HT1080 (cell line): Measurements from ENCODE around the gene GRPEL1. TPM values are rescaled to one million over a fixed set of nuclear protein-coding genes. Genes with fewer than 3 reads are reported as not detected.

Experiments
- DNase-seq: peaks from one replicate; pipeline ENCODE4 v3.0.0-alpha.2; 2015; ENCODE audit warnings: low read depth
- total RNA-seq: library from RNA; depleted of rRNA; stranded (reverse); fragments of >200 nt; shearing (Covaris generic); gene quantifications from 2 replicates; pipeline ENCODE4 v1.2.3, GENCODE V29; 2014; rRNA removed

Gene GRPEL1
- total RNA-seq, 1 experiment from 2014 or later, result 75.6 TPM

DNA sequence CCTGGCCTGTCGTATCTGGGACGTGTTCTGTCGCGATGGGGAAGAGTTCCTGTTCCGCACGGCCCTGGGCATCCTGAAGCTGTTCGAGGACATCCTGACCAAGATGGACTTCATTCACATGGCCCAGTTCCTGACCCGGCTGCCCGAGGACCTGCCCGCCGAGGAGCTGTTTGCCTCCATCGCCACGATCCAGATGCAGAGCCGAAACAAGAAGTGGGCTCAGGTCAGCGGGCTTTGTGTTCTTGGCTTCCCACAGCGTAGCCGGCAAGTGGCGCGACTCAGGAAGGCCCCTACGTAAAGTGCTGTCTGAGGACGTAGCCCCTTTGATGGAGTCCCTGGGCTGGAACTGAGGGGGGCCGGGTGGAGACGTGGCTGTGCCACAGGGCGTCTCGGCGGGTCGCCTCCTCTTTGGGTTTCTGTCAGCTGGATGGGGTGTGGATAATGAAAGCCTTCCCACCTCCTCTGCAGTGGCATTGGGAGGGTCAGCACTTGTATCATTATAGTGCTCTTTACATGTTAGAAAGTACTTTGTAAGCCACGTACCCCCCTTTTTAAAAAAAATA, 42.7 kb downstream of the GRPEL1 start:
- DNase-seq, result no peak

DNA sequence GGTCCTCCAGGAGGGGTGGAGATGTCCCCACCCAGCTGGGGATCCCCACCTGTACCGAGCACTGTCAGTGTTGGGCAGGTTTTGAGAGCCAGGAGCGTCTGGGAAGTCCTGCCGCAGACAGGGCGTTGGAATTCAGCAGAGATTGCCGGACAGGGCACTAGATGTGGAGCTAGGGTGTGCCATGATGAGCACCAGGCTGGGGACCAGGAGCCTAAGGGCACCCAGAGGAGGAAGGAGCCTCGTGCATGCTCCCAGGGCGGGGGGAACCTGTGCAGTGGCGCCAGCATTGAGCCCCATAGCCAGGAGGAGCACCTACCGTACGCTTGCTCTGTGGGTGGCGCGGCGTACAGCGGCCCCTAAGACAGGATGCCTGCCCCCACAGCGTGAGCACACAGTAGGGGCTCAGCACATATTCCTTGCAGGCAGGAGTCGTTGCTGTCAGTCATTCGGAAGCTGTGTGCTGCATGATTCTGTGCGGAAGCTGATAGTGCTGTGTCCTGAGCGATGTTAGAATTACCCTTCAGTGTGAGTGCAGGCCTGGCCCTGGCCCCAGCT, 43.5 kb downstream of the GRPEL1 start:
- no peak for DNase-seq

DNA sequence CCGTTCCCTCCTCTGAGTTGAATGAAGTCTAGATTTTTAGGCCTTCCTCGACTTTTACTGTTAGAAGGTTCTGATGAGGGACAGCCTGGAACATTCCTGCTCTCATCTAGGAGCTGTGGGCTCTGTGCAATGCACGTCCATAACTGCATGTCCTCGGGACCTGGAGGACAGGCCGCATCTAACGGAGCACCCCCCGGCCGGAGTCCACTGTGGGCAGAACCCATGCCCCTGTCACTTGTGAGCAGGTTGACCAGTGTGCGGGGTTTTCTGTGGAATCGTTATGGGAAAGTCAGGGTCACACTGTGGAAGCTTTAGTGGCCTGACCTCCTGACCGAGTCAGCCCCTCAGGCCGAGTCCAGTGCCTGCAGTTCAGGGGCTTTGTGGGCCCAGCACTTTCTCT, 44.0 kb downstream of the GRPEL1 start:
- no peak for DNase-seq

DNA sequence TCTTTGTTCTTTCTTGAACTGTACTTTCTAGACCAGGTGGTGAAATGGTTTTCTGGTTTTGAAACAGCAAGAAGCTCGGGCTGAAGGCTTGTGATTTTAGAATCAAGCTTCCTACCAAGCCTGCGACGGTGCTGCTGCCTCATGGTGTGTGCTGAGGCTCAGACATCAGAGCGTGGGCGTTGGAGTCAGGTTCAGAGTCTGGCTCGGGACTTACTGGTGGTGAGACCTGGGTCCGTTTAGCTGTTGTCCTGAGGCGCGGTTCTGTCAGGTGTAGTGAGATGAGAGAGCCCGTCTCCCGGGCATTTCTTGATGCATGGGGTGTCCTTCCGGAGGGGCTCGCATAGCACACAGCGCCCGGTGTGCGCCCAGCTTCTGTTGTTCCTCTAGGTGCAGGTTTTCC, 44.4 kb downstream of the GRPEL1 start:
- no peak for DNase-seq

DNA sequence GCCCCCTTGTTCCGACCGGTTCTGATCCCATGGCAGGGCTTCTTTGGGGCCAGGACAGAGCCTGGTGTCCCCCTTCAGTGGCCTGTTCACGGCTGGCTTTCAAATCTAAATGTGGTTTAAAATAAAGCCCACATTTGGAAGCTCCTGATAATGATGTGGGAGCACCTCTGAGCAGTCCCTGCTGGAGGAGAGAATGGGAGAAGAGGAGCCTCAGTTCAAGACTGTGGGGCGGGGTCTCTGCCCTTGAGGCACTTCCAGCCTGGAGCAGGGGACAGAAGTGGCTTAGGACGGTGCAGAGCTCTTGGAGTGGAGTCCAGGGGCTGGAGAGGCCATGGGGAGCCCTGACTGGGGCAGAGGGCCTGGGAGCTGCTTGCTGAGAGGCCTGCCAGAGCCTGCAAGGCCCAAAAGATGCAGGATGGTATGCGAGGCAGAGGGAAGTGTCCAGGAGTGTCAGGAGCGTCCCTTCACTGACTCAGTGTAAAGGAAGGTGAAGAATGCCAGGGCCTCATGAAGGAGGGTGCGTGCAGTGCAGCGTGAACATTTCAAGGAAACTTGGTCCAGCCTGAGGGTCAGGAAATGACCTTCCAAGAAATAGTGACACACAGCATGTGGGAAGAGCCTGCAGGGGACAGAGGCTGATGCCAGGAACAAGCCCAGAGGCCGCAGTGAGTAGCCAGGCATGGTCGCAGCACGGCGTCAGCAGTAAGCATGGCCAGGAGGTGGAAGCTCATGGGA, 45.8 kb downstream of the GRPEL1 start:
- DNase-seq, result peak; percentile 82

DNA sequence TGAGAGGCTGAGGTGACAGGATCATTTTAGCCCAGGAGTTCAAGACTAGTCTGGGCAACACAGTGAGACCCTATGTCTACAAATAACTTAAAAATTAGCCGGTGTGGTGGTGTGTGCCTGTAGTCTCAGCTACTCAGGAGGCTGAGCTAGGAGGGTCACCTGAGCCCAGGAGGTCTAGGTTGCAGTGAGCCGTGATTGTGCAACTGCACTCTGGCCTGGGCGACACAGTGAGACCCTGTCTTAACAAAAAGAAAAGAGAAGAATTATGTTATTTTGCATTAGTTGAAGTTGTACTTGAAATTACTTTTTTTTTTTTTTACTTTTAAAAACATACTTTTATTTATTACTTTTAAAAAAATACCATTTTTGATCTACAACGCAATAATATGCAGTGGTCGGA, 46.5 kb downstream of the GRPEL1 start:
- DNase-seq, result no peak

DNA sequence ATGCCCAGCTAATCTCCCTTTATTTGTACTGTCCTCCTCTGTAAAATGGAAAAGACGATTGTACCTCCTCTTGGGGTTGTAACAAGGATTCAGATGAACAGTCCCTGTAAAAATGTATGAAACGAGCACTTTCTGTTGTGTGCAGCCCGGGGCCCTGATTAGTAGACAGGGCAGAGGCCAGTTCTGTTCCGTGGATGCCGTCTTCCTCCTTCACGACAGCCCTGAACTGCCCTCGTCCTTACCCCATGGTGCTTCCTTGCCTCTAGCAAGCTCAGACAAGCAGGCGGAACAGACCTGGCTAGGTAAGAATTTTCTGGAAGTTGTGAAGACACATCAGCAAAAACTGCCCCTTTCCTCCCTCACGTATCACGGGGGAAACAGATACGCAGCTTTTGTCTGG, 47.0 kb downstream of the GRPEL1 start:
- no peak for DNase-seq

DNA sequence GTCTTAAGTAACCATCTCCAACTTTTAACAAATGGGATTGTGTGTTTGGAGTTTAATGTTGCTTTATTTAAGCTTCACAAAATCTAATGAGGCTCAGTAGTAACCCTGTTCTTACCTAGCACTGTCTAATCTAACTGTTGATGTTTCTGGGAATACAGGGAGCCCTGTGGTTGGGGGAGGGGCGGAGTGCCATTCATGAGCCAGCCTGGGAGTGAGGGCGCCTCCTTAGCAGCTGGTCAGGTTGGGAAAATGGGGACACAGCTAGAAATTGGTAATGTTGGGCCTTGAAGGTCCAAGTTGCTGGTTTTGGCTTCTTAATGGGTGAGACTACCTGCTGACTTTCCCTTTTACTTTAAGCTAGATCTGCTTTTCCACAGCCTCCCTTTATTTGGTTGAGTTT, 47.6 kb downstream of the GRPEL1 start:
- DNase-seq, result no peak

DNA sequence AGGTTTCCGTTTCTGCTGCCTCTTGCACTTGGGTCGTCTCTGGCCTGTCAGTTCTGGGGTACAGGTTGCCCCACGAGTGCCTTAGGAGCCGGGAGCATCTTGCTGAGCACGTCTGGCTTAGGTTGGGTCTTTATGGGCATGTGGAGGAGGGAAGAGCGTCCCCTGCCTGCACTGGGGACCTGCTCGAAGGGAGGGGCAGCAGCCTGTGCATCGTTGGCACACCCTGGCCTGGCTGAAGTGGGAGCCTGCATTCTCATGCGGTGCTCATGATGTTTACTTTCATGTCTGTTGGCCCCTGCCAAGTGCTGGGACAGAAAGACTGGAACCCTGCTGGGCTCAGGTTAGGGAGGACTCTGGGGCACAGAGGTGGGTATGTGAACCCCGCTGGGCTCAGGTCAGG, 48.5 kb downstream of the GRPEL1 start:
- DNase-seq, result no peak

DNA sequence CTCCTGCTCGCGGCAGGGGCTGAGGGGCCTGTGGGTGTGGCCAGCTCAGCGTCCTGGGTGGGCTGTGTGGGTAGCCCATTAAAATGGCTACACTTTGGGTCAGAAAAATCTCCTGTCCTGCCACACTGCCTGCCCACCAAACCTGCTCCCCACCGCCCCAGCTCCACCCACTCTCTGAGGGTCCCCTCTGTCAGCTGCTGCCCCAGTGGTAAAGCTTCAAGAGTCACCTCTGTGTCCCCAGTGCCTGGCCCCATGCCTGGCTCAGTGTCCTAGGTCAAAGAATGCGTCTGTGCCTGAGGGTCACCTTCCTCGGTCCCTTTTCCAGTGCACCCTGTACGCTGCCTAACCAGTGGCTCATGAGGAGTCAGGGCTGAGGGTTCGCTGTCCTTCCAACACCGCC, 49.6 kb downstream of the GRPEL1 start:
- no peak for DNase-seq

DNA sequence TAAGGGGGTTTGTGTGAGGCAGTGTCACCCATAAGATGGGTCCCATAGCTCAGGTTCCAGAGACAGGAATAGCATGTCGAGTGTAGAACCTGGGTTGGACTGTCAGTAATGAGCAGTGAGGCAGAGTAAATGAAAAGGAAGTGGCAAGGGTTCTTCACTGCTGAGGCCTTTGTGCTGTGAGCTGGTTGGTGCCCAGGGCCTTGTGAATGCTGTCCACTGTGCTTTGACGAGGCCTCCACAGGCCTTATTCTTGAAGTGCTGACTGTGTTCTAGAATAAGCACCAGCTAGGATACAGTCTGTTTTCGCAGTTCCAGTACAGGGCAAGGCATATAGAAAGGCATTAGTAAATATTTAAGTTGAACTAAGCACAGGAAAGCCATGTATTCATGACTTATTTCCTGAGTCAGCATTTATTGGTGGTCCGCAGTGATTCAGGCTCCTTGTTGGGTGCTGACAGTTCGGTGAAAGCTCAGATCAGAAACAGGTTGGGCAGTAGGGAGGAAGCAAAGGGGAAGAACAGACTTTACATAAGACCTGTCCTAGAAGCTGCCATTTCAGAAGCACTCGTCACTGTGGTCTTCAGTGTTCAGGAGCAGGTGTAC, 50.3 kb downstream of the GRPEL1 start:
- no peak for DNase-seq

DNA sequence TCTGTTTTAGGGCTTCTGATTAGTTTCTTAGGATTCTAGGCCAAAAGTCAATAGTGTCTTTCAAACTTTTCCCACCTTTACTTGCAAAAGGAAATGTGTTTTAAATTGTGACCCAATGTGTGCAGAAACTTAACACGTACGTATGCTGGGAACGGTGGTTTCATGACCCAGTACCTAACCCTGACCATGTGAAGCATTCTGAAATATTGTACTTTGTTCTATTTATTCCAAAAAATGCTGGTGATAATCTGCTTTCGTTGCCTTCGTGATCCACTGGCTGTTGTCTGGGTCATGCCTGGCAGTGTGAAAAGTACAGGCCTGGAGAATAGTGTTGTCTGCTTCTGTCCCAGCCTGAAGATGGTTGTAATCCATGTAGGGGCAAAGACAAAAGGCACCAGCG, 51.4 kb downstream of the GRPEL1 start:
- no peak for DNase-seq

DNA sequence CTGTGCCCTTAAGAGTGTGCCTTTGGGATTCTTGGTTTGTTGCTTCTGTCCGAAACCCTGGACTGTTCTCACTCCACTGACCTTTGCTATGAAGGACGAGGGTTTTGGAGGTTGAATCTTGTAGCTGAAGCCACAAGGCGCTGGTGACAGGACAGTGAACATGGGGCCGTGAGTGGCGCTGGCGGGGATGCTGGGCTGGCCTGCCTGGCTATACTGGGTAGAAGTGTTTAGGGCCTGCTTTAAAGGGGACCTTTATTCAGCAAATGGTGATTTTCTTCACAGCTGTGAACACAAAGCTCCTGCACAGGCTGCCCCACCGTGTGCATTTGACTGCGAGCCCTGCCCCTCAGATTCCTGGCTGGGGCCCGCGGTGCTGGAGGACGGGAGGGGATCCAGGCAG, 51.8 kb downstream of the GRPEL1 start:
- no peak for DNase-seq

DNA sequence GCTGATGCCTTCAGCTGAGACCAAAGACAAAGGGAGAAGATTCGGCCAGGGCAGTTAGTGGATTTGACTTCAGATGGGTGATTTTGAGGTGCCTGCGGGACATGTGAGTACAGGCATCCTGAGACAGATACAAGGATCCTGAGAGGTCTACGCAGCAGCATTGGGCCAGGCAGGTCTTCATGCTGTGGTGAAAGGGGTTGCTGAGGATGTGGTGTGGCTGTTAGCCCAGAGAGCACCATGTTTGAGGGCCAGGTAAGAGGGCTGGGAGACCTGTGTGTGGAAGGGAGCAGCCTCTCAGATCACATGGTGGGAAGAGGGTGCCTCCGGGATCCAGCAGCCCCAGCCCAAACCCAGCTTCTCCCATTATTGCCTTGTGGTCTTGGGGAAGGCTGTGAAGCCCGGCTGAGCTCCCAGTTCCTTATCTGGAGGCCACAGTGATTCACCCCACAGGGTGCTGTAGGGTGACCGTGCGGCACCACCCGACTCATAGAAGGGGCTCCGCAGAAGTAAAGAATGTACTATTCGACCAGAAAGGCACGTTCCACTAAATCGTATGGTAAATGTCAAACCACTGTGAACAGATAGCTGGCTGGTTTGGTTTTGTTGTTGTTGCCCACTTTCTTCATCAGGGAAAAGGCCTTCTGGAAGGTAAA, 52.4 kb downstream of the GRPEL1 start:
- no peak for DNase-seq

DNA sequence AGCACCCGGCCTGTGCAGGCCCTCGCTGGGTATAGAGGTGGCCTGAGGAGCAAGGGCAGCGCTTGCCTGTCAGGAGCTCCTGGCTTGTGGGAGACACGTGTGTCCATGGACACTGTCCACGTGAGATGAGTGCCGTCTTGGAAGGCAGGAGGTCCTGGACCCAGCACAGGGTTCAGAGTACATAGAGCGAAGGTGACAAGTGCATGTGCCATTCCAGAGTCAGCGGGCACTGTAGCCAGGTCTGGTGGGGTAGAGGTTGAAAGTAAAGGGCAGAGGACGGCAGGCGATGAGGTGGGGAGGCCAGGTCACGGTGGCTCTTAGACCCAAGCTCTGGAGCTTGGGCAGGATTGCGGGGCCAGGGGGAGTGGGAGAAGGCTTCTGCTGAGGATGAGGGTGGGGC, 53.0 kb downstream of the GRPEL1 start:
- no peak for DNase-seq

DNA sequence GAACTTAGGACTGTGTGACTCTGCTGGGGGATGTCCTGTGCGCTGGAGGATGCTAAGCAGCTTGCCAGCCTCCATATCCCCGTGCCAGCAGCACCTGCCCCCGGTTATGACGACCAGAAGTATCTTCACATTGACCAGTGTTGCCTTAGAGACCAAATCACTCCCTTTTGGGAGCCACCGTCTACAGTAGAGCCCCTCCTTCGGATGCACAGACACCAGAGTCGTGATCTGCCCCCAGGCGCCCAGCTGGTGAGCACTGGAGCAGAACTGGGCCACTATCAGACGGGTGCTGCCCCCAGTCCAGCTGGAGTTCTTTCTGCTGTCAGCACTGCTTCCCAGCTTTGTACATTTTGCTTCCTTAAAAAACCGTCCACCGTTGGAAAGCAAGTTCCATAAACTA, 54.7 kb downstream of the GRPEL1 start:
- no peak for DNase-seq

DNA sequence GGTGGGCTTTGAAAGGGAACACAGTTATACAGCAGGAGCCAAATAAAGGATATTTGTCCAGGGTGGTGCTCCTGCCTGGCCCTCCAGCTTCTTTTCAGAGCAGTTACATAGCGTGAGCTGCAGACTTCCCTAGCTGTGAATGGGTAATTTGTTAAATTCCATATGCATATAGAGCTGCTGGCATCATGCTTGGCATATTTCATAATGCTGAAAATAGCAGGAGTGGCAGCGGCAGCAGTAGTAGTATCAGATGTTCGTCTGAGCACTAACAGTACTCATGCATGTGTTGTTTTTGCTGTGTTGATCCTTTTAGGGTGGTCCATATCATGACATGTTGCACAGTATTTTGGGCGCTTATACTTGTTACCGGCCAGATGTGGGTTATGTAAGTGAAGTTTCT, 58.3 kb downstream of the GRPEL1 start:
- DNase-seq, result no peak

Other genes starting within 250 kb of the GRPEL1 start
- gene TBC1D14, start 158.2 kb downstream of the GRPEL1 start, total RNA-seq, result 47.1 and 50.6 TPM in 2 replicates
- gene TADA2B, start 24.7 kb downstream of the GRPEL1 start, total RNA-seq, result 9.4 and 11.8 TPM in 2 replicates
- 1.6 and 5.4 TPM in 2 replicates for gene SORCS2, start 124.5 kb upstream of the GRPEL1 start, total RNA-seq